A172 (cell line): ENCODE data around the gene SENP5. TPM values are rescaled to one million over a fixed set of nuclear protein-coding genes. Genes with fewer than 3 reads are reported as not detected.
"Not testable (repeated sequence)": the region's sequence is repeated elsewhere in the genome, so short reads cannot be mapped to it uniquely, and the experiment has no call there.

Experiments
- DNase-seq: peaks from one replicate; pipeline ENCODE4 v3.0.0-alpha.2; 2015; ENCODE audit warnings: low spot score
- total RNA-seq: library from RNA; depleted of rRNA; stranded (reverse); fragments of >200 nt; shearing (Covaris generic); gene quantifications from 2 replicates; pipeline ENCODE4 v1.2.3, GENCODE V29; 2014

SENP5 gene
- total RNA-seq, 1 experiment from 2014 or later: 60.6 TPM

DNA sequence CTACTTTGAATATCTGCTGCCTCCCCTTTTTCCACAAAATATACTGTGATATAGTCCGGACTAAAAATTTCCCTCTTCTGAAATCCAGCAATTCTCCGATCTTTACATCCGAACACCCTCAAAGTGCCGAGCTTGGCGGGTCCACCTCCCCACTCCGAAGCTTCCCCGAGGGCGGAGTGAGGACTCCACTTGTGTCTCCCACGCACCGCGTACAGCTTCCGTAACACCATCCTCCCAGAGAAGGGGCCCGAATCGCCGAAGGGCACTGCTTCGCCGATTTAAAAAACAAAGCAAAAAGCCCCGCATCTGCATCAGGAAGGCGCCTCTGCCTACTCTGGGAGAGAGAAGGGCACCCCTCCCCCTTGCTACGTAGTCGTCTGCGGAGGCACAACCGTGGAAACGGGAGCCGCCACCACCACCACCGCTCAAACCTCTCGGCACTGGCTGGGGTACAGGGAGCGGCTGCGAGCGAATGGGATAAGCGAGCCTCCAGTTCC lies 74.1 kb downstream of the SENP5 start:
- DNase-seq: no peak

DNA sequence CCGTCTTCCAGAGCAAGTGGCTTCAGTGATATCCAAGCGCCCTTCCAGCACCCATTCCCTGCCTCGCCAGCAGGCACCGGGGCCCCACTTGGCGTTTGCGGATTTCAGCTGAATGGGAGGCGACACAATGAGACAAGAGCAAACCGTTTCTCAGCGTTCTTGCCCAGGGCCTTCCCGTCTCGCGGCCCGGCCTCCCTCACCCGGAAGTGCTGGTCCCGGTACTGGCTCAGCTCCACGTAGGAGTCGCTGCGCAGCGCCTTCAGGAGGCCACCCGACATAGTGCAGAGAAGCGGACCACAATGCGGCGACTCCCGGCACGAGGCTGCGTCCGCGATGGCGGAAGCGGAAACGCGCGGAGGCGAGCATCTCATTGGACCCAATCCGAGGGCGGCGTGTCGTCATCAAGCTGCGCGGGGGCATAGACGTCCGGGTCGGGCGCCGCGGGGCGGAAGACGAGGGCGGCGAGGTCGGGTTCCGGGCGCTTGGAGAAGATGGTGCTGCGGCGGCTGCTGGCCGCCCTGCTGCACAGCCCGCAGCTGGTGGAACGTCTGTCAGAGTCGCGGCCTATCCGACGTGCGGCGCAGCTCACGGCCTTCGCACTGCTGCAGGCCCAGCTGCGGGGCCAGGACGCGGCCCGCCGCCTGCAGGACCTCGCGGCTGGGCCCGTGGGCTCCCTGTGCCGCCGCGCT lies 74.7 kb downstream of the SENP5 start, which contains the start of gene NCBP2:
Gene NCBP2 (minus strand): TSS at position 303 of the 689 bp plus-strand sequence. CDS start 25 bp downstream, at position 278.
- DNase-seq: peak; percentile 93

GRCh38 chr3:196942915-196943277 lies 75.2 kb downstream of the SENP5 start:
- no peak for DNase-seq

DNA sequence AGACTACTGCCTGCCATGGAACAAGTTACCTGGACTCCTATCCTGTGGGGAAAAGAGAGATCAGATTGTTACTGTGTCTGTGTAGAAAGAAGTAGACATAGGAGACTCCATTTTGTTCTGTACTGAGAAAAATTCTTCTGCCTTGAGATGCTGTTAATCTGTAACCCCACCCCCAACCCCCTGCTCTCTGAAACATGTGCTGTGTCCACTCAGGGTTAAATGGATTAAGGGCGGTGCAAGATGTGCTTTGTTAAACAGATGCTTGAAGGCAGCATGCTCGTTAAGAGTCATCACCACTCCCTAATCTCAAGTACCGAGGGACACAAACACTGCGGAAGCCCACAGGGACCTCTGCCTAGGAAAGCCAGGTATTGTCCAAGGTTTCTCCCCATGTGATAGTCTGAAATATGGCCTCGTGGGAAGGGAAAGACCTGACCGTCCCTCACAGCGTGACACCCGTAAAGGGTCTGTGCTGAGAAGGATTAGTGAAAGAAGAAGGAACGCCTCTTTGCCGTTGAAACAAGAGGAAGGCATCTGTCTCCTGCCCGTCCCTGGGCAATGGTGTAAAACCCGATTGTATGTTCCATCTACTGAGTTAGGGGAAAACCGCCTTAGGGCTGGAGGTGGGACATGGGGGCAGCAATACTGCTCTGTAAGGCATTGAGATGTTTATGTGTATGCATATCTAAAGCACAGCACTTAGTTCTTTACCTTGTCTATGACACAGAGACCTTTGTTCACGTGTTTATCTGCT lies 76.5 kb downstream of the SENP5 start:
- DNase-seq: not testable (repeated sequence)

GRCh38 chr3:196947136-196947859 lies 79.6 kb downstream of the SENP5 start:
- no peak for DNase-seq

- DNase-seq: no peak
Measured at GRCh38 chr3:196947860-196948441, 80.2 kb downstream of the SENP5 start.

GRCh38 chr3:196948442-196949284 lies 80.9 kb downstream of the SENP5 start:
- DNase-seq: no peak

DNA sequence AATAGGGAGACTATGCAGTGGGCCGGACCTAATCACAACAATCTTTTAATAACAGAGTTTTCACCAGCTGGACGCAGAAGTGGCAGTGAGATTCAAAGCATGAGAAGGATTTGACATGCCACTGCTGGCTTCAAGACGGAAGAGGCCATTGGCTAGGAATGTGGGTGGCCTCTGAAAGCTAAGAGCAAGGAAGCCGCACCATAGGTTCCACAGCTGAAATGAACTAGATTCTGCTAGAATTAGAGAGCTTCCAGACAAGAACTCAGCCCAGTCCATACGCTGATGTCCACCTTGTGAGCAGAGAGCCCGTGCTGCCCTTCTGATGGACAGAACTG lies 81.5 kb downstream of the SENP5 start:
- DNase-seq: no peak

DNA sequence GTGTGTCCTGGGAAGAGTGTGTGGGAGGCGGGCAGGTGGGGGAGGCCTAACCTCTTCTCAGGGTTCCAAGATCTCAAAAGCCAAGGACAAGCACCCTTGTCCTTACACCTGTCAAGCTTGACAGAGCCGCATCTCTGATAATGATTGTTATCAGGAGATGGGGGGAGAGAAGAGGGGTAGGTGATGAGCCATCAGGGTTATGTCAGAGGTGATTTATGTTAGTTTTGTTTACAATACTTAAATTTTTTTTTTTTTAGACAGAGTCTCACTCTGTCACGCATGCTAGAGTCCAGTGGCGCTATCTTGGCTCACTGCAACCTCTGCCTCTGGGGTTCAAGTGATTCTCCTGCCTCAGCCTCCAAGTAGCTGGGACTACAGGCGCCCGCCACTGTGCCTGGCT lies 82.0 kb downstream of the SENP5 start:
- DNase-seq: no peak

DNA sequence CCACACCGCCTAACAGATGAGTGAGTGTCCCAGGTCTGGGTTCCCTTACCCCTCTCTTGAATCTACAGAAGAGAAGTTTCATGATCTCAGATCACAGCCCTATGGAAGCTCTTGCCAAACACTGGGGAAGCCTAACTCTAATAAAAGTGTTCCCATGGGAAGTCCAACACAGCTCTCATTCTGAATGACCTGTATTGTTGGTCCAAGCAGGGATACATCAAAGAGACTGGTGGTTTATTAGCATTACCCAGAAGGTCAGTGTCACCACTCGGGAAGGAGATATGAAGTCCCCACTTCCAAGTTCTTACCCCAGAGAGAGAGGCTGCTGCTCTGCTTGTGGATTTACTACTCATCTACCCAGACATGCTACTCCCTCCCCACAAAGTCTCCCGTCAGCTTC lies 83.7 kb downstream of the SENP5 start:
- DNase-seq: no peak

GRCh38 chr3:196954832-196955231 lies 87.1 kb downstream of the SENP5 start:
- no peak for DNase-seq

DNA sequence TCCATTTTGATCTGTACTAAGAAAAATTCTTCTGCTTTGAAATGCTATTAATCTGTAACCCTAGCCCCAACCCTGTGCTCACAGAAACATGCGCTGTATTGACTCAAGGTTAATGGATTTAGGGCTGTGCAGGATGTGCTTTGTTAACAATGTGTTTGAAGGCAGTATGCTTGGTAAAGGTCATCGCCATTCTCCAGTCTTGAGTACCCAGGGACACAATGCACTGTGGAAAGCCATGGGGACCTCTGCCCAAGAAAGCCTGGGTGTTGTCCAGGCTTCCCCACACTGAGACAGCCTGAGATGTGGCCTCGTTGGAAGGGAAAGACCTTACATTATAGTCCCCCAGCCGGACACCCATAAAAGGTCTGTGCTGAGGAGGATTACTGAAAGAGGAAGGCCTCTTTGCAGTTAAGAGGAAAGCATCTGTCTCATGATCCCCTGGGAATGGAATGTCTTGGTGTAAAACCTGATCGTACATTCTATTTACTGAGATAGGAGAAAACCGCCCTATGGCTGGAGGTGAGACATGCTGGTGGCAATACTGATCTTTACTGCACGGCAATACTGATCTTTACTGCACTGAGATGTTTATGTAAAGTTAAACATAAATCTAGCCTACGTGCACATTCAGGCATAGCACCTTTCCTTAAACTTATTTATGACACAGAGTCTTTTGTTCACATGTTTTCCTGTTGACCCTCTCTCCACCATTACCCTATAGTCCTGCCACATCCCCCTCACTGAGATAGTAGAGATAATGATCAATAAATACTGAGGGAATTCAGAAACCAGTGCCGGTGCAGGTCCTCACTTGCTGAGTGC lies 94.6 kb downstream of the SENP5 start:
- DNase-seq: no peak

- DNase-seq: no peak
Measured at GRCh38 chr3:196962930-196963630, 95.4 kb downstream of the SENP5 start.

GRCh38 chr3:196963631-196963953 lies 95.9 kb downstream of the SENP5 start:
- DNase-seq: no peak

- no peak for DNase-seq
Measured at GRCh38 chr3:196965112-196965803, 97.5 kb downstream of the SENP5 start.

GRCh38 chr3:196965804-196966173 lies 98.1 kb downstream of the SENP5 start:
- DNase-seq: no peak

DNA sequence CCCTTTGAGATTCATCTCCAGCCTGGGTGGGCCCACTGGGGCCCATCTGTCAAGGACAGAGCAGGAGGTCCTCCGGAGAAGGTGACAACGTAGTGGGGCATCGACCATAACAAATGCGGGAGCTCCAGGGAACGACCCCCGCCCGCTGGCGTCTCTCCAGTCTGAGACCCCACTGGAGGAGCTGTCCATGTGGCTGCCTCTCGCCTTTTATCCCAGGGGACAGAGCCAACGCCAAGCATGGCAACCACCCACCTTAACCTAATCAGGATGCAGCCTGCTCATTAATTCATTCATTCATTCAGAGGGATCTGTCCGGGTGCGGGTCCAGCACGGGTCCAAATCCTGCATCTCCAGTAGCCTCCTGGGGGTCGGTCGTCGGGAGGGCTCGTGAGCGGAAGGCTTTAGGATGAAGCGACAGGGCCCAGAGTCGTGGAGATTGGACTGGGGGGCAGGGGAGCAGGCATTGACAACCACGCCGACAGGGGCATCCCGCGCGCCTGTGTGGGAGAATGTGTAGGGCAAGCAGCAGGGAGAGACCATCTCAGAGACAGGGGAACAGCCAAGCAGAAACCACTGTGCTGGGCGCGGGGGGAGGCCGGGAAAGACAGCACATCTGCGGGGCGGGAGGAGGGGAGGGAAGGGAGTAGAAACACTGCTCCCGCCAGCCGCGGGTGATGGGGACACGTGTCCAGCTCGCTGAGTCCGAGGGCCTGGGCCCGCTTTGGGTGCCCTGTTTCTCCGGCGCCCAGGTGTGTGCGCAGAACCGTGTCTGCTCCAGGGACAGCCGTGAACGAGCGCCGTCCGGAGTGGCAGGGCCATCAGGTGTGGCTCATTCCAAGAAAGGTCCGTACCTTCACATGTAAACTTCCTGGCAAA lies 99.0 kb downstream of the SENP5 start:
- no peak for DNase-seq
